Lung (tissue), 12 donors: Measurements from ENCODE around the gene MYMK. TPM values are rescaled to one million over a fixed set of nuclear protein-coding genes. Genes with fewer than 3 reads are reported as not detected.

Experiments
- ATAC-seq: fragments of 200-7000 bp; cut with Tn5 transposase; one replicate; pipeline ENCODE4 v1.9.1; 2020; ENCODE audit warnings: moderate number of reproducible peaks; ENCODE audit not compliant: insufficient read depth, low FRiP score
- DNase-seq, 3 donors: peaks; one replicate each; pipeline ENCODE4 v3.0.0-alpha.2; 2013 to 2017
- H3K27ac ChIP-seq, 2 donors: one replicate each; pipeline ENCODE4 v1.5.1; 2013; ENCODE audit warnings: mild to moderate bottlenecking in 2 of 2, moderate library complexity in 2 of 2, control low read depth in 1 of 2, inconsistent platforms in 1 of 2, low read depth in 1 of 2, low read length in 1 of 2
- H3K27me3 ChIP-seq, 3 donors: one replicate each; pipeline ENCODE4 v1.5.1; 2013; ENCODE audit warnings: low read length in 2 of 3; ENCODE audit not compliant: control insufficient read depth in 3 of 3, insufficient read depth in 3 of 3
- H3K36me3 ChIP-seq, 4 donors: one replicate each; pipeline ENCODE4 v1.5.1; 2013; ENCODE audit warnings: low read length in 4 of 4, mild to moderate bottlenecking in 1 of 4, moderate library complexity in 1 of 4; ENCODE audit not compliant: control insufficient read depth in 4 of 4, insufficient read depth in 4 of 4
- H3K4me1 ChIP-seq, 5 donors: one replicate each; pipeline ENCODE4 v1.5.1; 2013; ENCODE audit warnings: low read length in 5 of 5, mild to moderate bottlenecking in 2 of 5, moderate library complexity in 1 of 5; ENCODE audit not compliant: control insufficient read depth in 5 of 5, insufficient read depth in 5 of 5
- H3K4me3 ChIP-seq: one replicate; pipeline ENCODE4 v1.5.1; 2013; ENCODE audit warnings: mild to moderate bottlenecking, control low read depth, moderate library complexity
- H3K9ac ChIP-seq, 2 donors: one replicate each; pipeline ENCODE4 v1.5.1; 2013; ENCODE audit warnings: low read length in 2 of 2, control low read depth in 1 of 2; ENCODE audit not compliant: insufficient read depth in 1 of 2
- H3K9me3 ChIP-seq, 4 donors: one replicate each; pipeline ENCODE4 v1.5.1; 2013; ENCODE audit warnings: low read length in 3 of 4, mild to moderate bottlenecking in 1 of 4, moderate library complexity in 1 of 4; ENCODE audit not compliant: control insufficient read depth in 4 of 4, insufficient read depth in 3 of 4
- CTCF ChIP-seq: IDR thresholded peaks from 2 replicates; pipeline ENCODE4 v1.5.1; 2012; ENCODE audit warnings: mild to moderate bottlenecking; ENCODE audit errors: control extremely low read depth, extremely low read depth
- WGBS, 2 donors: extraction: QIAGEN DNeasy Blood & Tissue Kit; methylation state at CpG; one replicate each; pipeline ENCODE4 v1.1.7; 2013; 5-methylcytosine and 5-hydroxymethylcytosine counted together
- polyA plus RNA-seq, 2 donors: library from polyadenylated mRNA; stranded (reverse); fragments of 200-250 nt; gene quantifications; one replicate each; pipeline ENCODE4 v1.2.1, GENCODE V29; 2013
- total RNA-seq, 2 donors: library from RNA; depleted of rRNA in 1 of 2; stranded (reverse); fragments of >200 nt in 1 of 2; gene quantifications; one replicate each; pipeline ENCODE4 v1.2.1, GENCODE V29; 2014 to 2021
- donor health status: control.
- donor health status: control.
- donor health status: Bipolar disorder and iron deficiency.
- donor health status: healthy.
- donor health status: DM: yes; HTN: yes; CAD: no.

MYMK gene
- total and polyA plus RNA-seq, 4 donors, result not detected

GRCh38 chr9:133569891-133570690 is 45.3 kb upstream of the MYMK start:
- H3K27me3 ChIP-seq, result no peaks in the 10 kb centered on the region
- H3K9ac ChIP-seq, result no peak overlapping the region
- peak in 2 of 3 donors; percentile 24 to 52 for DNase-seq
- no peak overlapping the region for H3K27ac ChIP-seq
- no peak overlapping the region for H3K4me3 ChIP-seq
- ATAC-seq, result no peak
- H3K9me3 ChIP-seq, result no peaks in the 10 kb centered on the region
- H3K36me3 ChIP-seq, result peaks cover 0 to 4% (median 0%) of the 10 kb centered on the region in 4 donors
- 64 to 72% methylated on average over 36 of the region's 36 CpGs for WGBS, 2 donors
- peaks cover 0 to 43% (median 8%) of the 10 kb centered on the region in 5 donors for H3K4me1 ChIP-seq
- TF ChIP-seq CTCF, result no peak

DNA sequence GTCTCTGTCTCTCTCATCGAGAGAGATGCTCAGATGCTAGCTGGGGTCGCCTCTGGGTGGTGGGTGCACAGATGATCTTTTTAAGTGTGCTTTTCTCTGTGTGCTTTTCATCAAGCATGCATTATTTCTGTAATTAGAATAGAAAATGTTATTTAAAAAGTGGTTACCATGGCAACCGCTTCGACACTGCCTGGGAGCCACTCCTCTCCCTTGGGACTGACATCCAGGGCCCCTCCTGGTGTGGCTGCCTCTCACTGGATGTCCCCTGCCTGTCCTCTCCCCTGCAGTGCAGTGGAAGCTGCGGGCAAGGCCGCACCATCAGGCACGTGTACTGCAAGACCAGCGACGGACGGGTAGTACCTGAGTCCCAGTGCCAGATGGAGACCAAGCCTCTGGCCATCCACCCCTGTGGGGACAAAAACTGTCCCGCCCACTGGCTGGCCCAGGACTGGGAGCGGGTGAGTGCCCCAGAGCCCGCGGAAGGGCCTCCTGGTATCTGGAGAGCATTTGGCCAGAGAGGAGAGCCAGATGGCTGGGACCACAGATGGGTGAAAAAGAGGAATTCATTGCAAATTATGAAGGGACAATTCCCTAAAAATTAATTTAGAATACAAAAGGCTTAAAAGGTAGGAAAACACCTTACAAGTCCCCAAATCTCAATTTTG is 44.5 kb upstream of the MYMK start:
- peaks cover 0 to 5% (median 0%) of the 10 kb centered on the region in 3 donors for H3K27me3 ChIP-seq
- no peak for DNase-seq
- H3K36me3 ChIP-seq, result peaks cover 0 to 4% (median 0%) of the 10 kb centered on the region in 4 donors
- no peaks in the 10 kb centered on the region for H3K9me3 ChIP-seq
- H3K9ac ChIP-seq, result no peak overlapping the region
- no peak for TF ChIP-seq CTCF
- H3K4me1 ChIP-seq, result peaks cover 0 to 46% (median 12%) of the 10 kb centered on the region in 5 donors
- WGBS, 2 donors, result 91% methylated on average over 14 of the region's 14 CpGs
- H3K4me3 ChIP-seq, result no peak overlapping the region
- no peak for ATAC-seq
- H3K27ac ChIP-seq, result no peak overlapping the region

DNA sequence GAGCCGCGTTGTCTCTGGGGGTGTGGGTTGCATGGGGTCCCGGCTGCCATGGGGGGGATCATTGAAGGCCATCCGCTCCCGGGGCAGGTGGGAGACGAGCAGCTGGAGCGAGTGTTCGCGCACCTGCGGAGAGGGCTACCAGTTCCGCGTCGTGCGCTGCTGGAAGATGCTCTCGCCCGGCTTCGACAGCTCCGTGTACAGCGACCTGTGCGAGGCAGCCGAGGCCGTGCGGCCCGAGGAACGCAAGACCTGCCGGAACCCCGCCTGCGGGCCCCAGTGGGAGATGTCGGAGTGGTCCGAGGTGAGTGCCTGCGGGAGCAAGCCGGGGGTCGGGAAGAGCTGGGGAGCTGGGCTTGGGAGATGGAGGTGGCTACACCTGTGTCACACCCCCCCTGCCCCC is 43.4 kb upstream of the MYMK start:
- DNase-seq, result no peak
- WGBS, 2 donors, result 93 to 95% methylated on average over 33 of the region's 33 CpGs
- H3K4me1 ChIP-seq, result peaks cover 0 to 45% (median 16%) of the 10 kb centered on the region in 5 donors
- H3K9ac ChIP-seq, result no peak overlapping the region
- peaks cover 0 to 5% (median 0%) of the 10 kb centered on the region in 3 donors for H3K27me3 ChIP-seq
- H3K4me3 ChIP-seq, result no peak overlapping the region
- peaks cover 0 to 4% (median 0%) of the 10 kb centered on the region in 4 donors for H3K36me3 ChIP-seq
- TF ChIP-seq CTCF, result no peak
- no peak overlapping the region for H3K27ac ChIP-seq
- no peaks in the 10 kb centered on the region for H3K9me3 ChIP-seq
- no peak for ATAC-seq
